Germinal center (tissue), 1 donor: Measurements from ENCODE around the gene WDR72.
"Not testable (repeated sequence)": the region's sequence is repeated elsewhere in the genome, so short reads cannot be mapped to it uniquely, and the experiment has no call there.

ENCODE experiments used
- DNase-seq: peaks from one replicate; pipeline ENCODE4 v3.0.0; 2012; ENCODE audit warnings: mixed read lengths, low spot score

The WDR72 gene

GRCh38 chr15:53759411-53759931 is at the start of gene WDR72:
Gene WDR72 (minus strand): TSS chr15:53759663. CDS start chr15:53733149, 26,514 bp downstream.
- DNase-seq = peak; percentile 5

DNA sequence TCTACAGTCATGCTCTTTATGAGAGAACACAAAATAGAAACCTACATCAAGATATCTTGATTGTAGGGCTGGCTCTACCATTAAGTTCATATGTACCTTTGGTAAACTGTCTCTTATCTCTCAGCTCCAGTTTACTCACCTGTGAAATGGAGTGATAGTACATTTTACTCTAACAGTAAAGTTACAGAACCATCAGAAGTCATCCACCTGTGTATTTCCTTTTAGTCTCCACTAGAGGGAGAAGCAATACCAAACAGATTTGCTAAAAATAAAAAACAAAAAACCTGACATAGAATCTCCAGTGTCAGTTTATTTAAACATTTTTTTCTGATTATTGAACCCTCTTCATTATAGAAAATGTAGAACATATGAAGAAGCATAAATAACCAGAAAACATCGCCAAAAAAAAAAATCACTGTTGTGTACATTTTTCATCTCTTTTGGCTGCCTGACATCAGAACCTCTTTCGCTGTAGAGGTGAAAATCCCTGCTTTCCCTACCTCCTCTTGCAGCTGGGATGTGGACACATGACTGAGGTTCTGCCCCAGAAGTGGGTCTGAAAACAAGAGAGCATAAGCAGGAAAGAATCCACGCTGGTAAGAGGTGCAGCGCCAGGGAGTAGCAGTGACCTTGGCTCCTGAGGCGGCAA is 48.7 kb upstream of the WDR72 start:
- no peak for DNase-seq

DNA sequence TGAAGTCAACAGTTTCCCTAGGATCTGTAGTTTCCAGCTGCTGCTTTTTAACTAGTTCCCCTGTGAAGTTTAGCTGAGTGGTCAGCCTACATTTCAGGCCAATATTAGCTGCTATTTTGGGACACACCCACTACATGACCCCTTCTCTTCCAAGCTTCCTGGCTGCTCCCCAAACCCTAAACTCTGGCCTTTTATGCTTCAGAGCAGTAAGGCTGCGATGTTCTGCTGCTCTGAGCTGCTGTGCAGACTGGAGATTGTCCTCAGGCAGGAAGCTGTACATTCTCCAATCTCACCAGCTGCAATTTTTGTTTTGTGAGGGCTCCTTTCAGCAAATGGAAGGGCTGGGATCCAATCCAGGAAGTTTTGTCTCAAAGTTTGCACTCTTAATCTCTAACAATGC is 48.0 kb upstream of the WDR72 start:
- no peak for DNase-seq

DNA sequence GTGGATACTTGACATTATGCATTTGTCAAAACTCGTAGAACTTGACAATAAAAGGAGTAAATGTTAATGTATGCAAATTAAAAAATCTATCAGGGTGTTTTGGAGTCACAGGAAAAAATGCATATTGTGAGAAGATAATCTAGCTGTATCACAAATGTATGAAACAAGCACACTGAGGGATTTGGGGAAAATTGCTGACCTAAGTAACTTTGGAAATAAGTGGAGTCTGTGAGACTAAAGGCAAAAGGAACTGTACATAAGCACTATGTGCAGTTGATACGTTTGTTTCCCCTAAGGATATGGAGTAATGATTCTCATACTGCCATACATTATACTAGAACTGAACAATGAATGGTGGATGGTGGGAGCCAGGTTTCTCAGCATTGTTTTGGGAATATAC is 43.2 kb upstream of the WDR72 start:
- no peak for DNase-seq

GRCh38 chr15:53791581-53791980 is 32.1 kb upstream of the WDR72 start:
- DNase-seq = no peak

- no peak for DNase-seq
Observed at GRCh38 chr15:53789654-53790375, 30.4 kb upstream of the WDR72 start.

DNA sequence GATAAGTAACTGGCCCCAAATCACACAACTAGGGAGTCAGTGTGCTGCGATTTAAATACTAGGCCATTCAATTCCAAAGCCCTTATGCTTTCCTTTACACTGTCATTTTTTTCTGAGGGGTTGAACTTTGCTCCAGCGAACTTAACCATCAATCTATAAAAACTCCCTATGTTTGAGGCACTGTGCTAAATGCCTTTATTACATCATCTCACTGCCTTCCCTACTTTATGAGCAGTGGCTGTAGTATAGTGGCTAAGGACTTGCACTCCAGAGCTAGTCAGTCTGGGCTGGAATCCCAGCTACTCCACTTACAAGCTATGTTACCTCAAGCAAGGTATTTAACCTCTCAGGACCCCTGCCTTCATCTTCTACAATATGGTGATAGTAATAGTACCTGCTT is 26.9 kb upstream of the WDR72 start:
- no peak for DNase-seq

DNA sequence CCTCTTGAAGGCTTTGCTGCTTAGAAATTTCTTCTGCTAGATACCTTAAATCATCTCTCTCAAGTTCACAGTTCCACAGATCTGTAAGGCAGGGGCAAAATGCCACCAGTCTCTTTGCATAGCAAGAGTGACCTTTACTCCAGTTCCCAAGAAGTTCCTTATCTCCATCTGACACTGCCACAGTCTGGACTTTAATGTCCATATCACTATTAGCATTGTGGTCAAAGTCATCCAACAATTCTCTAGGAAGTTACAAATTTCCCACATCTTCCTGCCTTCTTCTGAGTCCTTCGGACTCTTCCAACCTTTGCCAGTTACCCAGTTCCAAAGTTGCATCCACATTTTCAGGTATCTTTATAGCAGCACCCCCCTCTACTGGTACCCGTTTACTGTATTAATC is 25.8 kb upstream of the WDR72 start:
- DNase-seq = not testable (repeated sequence)

DNA sequence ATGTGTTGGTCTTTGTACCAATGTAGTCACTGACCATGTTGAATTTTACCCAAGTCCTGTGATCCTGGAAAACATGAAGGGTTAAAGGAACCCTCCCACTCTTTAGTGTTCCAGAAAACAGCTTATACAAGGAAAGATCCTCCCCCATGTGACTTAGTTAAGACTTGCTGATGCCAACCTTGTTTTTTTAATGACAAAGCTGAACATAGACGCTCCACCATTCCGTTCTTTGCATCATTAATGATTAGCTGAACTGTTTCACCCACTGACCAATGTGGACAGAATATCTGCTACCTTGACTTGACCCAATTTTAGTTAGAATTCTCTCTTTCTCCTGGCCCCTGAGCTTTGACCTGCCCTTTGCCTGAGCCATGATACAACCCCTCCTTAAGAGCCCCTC is 3.5 kb upstream of the WDR72 start:
- DNase-seq = no peak

DNA sequence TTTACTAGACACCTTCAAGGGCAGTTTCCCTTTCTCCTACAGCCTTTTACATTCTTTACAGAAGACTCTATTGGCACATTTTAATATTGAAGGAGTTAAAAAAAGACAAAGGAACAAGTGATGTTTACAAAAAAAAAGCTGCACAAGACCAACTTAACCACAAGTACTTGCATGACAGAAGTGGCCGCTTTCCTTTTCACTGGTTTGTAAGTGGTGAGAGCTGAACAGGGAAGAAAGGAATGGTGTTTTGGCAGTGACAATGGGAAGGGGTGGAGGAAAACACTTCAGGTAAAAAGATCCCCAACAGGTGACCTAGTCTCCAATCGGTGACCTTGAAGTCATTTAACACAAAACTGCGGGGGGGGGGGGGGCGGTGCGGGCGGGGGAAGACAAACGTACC is 1.1 kb downstream of the WDR72 start:
- no peak for DNase-seq

DNA sequence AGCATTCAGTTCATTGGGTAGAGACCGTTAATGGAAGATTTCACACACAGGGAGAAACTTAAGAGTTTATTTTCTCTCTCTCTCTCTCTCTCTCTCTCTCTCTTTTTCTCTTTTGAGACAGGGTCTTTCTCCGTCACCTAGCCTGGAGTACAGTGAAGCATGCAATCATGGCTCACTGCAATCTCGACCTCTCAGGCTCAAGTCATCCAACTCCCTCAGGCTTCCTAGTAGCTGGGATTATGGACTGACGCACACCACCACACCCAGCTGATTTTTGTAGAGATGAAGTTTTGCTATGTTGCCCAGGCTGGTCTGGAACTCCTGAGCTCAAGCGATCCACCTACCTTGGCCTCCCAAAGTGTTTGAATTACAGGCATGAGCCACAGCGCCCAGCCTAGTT is 1.6 kb downstream of the WDR72 start:
- no peak for DNase-seq

DNA sequence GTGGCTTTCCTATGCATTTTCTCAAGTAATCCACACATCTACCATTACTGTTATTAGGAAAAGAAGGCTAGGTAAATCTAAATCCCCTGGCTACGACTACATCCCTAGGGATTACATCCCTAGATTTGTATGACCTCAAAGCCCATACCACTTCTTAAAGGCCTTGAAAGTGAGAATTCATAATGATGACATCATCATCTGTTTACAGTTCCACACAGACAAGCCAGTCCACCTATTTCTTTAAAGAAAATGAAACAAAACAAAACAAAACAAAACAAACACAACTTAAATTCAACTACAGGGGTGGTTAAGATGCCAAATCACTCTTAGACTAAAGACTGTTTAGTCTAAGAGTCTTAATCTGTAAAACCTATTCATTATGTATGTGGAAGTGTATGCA is 5.7 kb downstream of the WDR72 start:
- no peak for DNase-seq

DNA sequence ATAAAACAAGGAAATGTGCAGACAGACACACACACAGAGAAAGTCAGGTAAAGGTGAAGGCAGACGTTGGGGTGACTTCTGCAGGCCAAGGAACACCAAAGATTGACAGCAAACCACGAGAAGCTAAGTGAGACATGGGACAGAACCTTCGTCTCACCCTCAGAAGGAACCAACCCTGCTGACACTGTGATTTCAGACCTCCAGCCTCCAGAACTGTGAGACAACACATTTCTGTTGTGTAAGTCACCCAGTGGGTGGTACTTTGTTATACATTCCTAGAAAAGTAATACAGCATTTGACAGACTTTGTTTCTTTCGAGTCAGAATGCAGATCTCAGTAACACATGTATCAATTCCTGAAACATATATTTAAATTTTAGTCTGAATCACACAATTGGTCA is 7.1 kb downstream of the WDR72 start:
- no peak for DNase-seq

GRCh38 chr15:53747501-53748068 is 11.9 kb downstream of the WDR72 start:
- no peak for DNase-seq

DNA sequence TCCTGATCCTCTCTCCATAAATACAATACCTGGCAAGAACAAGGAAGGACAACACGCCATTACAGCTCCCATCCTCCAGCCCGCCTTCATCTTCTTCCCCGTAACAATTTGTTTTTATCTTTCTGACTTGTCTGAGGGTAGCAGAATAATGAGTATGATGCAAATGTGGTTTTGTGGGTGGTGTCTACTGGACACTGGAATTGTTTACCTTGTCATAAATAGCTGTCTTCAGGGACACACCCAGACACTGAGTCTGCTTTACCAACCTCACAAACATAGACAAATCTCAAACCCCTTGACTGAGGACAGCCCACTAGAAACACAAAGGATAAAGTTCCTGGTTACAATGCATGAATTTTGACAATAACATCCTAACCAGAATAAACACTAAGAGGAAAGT is 13.4 kb downstream of the WDR72 start:
- DNase-seq = no peak

- no peak for DNase-seq
Observed at GRCh38 chr15:53739651-53740050, 19.8 kb downstream of the WDR72 start.

DNA sequence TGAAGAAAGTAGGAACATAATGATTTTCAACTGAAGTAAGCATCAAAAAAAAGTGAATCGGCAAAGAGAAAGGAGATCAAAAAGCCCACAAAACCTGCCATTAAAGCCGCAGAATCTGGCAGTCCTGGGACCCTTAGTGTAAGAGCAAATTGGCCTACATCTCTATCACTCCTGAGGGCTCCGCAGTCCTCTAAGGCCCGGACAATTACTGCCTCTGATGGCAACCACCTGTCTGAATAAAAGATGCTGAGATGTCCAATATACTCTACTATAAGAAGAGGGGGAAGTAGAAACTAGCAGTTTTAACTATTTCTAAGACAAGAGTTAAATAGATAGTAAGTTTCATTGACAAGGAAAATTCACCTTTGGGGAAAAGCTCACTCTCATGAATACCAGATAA is 20.3 kb downstream of the WDR72 start:
- DNase-seq = no peak

DNA sequence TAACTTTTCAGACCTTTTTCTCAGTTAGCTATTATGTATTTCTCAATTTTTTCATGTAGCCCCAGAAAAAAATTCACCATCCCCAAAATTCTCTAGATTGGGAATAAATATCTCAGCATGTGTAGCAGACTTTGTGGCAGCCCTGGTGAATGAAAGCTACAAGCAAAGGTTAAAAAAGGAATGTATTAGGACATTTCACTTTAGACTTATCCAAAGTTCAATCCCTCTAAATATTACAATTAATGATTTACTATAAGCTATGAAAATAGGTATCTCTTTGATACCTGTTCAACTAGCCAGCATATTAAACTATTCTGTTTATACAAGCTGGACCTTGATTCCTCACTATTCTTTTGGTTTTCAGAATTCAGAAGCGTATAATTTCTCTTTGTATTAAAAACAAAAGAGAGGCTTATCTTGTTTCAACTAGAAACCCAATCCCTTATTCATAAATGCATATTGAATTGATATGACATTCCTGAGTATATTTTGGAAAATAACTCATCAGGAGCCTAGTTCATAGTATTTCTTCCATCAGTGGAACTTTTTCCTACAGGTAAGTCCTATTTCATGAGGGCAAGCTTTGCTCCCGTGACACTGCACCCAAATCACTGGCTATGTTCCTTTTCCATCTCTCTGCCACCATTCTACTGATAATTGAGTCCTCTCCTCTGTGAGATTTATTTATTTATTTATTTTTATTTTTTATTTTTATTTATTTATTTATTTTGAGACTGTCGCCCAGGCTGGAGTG is 38.0 kb downstream of the WDR72 start:
- DNase-seq = no peak

GRCh38 chr15:53716909-53717876 is 42.3 kb downstream of the WDR72 start:
- DNase-seq = no peak

GRCh38 chr15:53713218-53713617 is 46.2 kb downstream of the WDR72 start:
- DNase-seq = no peak

DNA sequence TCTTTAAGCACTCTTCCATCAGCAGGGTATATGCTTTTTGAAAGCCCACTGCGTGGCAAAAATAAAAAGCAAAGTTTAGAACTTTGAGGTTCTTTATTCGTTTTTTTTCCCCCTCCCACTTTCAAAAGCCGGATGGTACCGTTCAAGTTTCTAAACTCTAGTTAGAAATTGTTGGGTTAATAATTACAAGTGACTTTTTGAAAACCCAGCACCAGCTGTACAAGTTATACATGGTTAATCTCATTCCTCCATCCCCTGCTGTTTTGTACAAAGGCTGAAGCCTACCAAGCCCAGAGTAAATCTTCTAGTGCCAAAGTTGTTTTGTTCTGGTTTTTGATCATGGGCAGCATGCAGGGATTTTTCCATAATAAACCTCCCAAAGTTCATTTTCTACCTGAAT is 48.6 kb downstream of the WDR72 start:
- no peak for DNase-seq
